Trophoblast cell (in vitro differentiated cells and primary cell): ENCODE data around the gene C12orf60.

Source experiments
- DNase-seq, 2 donors: peaks; one replicate each; pipeline ENCODE4 v3.0.0-alpha.2; 2016
- H2AFZ ChIP-seq: 2 replicates; pipeline ENCODE4 v1.6.1; 2013; ENCODE audit warnings: low read length, moderate library complexity, mild to moderate bottlenecking; ENCODE audit not compliant: insufficient read depth, poor library complexity
- H2AK5ac ChIP-seq: 2 replicates; pipeline ENCODE4 v1.6.1; 2013; ENCODE audit warnings: mild to moderate bottlenecking, low read length
- H2BK120ac ChIP-seq: 2 replicates; pipeline ENCODE4 v1.6.1; 2013; ENCODE audit warnings: low read length, mild to moderate bottlenecking, moderate library complexity; ENCODE audit not compliant: insufficient read depth, poor library complexity
- H2BK12ac ChIP-seq: 2 replicates; pipeline ENCODE4 v1.6.1; 2013; ENCODE audit warnings: mild to moderate bottlenecking, low read length, moderate library complexity
- H2BK5ac ChIP-seq: 2 replicates; pipeline ENCODE4 v1.6.1; 2013; ENCODE audit warnings: low read length, low read depth, moderate library complexity, mild to moderate bottlenecking; ENCODE audit not compliant: poor library complexity
- H3K14ac ChIP-seq: 2 replicates; pipeline ENCODE4 v1.6.1; 2013; ENCODE audit warnings: mild to moderate bottlenecking, low read length
- H3K18ac ChIP-seq: 2 replicates; pipeline ENCODE4 v1.6.1; 2013; ENCODE audit warnings: mild to moderate bottlenecking, low read length
- H3K23ac ChIP-seq: 2 replicates; pipeline ENCODE4 v1.6.1; 2013; ENCODE audit warnings: low read length
- H3K27ac ChIP-seq: 2 replicates; pipeline ENCODE4 v1.5.1; 2013; ENCODE audit warnings: low read depth, mild to moderate bottlenecking, inconsistent platforms, low read length, moderate library complexity
- H3K27me3 ChIP-seq: 2 replicates; pipeline ENCODE4 v1.6.1; 2013; ENCODE audit warnings: inconsistent platforms, mild to moderate bottlenecking, low read length, moderate library complexity; ENCODE audit not compliant: insufficient read depth
- H3K36me3 ChIP-seq, 2 experiments: 1 replicate in 1 of 2; 2 replicates in 1 of 2; pipeline ENCODE4 v1.6.1; 2013; ENCODE audit warnings: low read length in 2 of 2, mild to moderate bottlenecking in 2 of 2, moderate library complexity in 1 of 2; ENCODE audit not compliant: insufficient read depth in 2 of 2, control insufficient read depth in 1 of 2
- H3K4ac ChIP-seq: 2 replicates; pipeline ENCODE4 v1.6.1; 2013; ENCODE audit warnings: low read depth, mild to moderate bottlenecking, low read length, moderate library complexity
- H3K4me1 ChIP-seq, 2 experiments: 1 replicate in 1 of 2; 2 replicates in 1 of 2; pipeline ENCODE4 v1.6.1; 2013; ENCODE audit warnings: low read length in 2 of 2, mild to moderate bottlenecking in 2 of 2, moderate library complexity in 1 of 2; ENCODE audit not compliant: insufficient read depth in 2 of 2, control insufficient read depth in 1 of 2
- H3K4me2 ChIP-seq: 2 replicates; pipeline ENCODE4 v1.6.1; 2013; ENCODE audit warnings: inconsistent platforms, mild to moderate bottlenecking, low read length, moderate library complexity
- H3K4me3 ChIP-seq: 2 replicates; pipeline ENCODE4 v1.5.1; 2013; ENCODE audit warnings: mild to moderate bottlenecking, low read depth, low read length, inconsistent platforms
- H3K79me1 ChIP-seq: one replicate; pipeline ENCODE4 v1.6.1; 2013; ENCODE audit warnings: low read length
- H3K79me2 ChIP-seq: 2 replicates; pipeline ENCODE4 v1.6.1; 2013; ENCODE audit warnings: low read length, mild to moderate bottlenecking; ENCODE audit not compliant: control insufficient read depth, insufficient read depth, poor library complexity
- H3K9ac ChIP-seq: 2 replicates; pipeline ENCODE4 v1.6.1; 2013; ENCODE audit warnings: mild to moderate bottlenecking, low read length
- H3K9me3 ChIP-seq: 2 replicates; pipeline ENCODE4 v1.6.1; 2013; ENCODE audit warnings: low read depth, mild to moderate bottlenecking, control low read depth, inconsistent platforms, low read length; ENCODE audit not compliant: insufficient read depth
- H4K12ac ChIP-seq: 2 replicates; pipeline ENCODE4 v1.6.1; 2013; ENCODE audit warnings: low read depth, mild to moderate bottlenecking, low read length, moderate library complexity
- H4K8ac ChIP-seq: 2 replicates; pipeline ENCODE4 v1.6.1; 2013; ENCODE audit warnings: low read depth, mild to moderate bottlenecking, low read length, moderate library complexity
- H4K91ac ChIP-seq: one replicate; pipeline ENCODE4 v1.6.1; 2013; ENCODE audit warnings: low read depth, mild to moderate bottlenecking, low read length, moderate library complexity
- WGBS: extraction: QIAGEN DNeasy Blood & Tissue Kit; methylation state at CpG from one replicate; pipeline ENCODE4 v1.1.7; 2013; ENCODE audit warnings: missing lambda C conversion rate; ENCODE audit not compliant: insufficient read length, insufficient coverage; ENCODE audit errors: extremely low coverage; 5-methylcytosine and 5-hydroxymethylcytosine counted together

Gene C12orf60

DNA sequence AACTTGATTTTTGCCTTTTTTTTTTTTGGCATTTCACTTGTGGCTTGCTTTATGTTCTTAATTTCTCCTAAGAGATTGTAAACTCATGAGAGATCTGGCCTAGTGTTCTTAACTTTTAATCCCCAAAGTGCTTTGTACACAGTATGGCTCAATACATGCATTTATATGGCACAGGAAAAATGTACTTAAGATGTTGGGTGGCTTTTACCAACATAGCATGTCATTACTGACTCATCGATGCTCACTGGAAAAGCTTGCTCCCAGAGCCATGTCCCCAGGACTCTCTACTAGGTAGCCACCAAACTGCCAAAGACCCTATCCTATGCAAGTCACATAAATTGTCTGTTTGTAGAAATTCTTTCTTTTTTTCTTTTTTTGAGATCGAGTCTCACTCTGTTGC lies 23.6 kb downstream of the C12orf60 start:
- no CpG with 5 or more reads among the region's 2 CpGs for WGBS
- Histone ChIP-seq H4K12ac (no peak overlapping the region), H2BK5ac (no peak overlapping the region), H3K79me1 (no peaks in the 10 kb centered on the region), H3K27me3 (no peaks in the 10 kb centered on the region), H3K23ac (no peak overlapping the region), H3K79me2 (no peaks in the 10 kb centered on the region), H2BK120ac (no peak overlapping the region), H4K91ac (no peak overlapping the region), H2BK12ac (no peak overlapping the region), H3K9ac (no peak overlapping the region), H2AK5ac (no peak overlapping the region), H3K36me3 (peaks cover 0 to 2% of the 10 kb centered on the region in 2 experiments), H3K18ac (no peak overlapping the region), H3K9me3 (no peaks in the 10 kb centered on the region), H3K4me3 (no peak overlapping the region), H3K4me1 (no peaks in the 10 kb centered on the region), H3K4me2 (no peak overlapping the region), H3K14ac (no peak overlapping the region), H2AFZ (no peak overlapping the region), H3K27ac (no peak overlapping the region), H3K4ac (no peak overlapping the region), H4K8ac (no peak overlapping the region)
- DNase-seq: no peak

DNA sequence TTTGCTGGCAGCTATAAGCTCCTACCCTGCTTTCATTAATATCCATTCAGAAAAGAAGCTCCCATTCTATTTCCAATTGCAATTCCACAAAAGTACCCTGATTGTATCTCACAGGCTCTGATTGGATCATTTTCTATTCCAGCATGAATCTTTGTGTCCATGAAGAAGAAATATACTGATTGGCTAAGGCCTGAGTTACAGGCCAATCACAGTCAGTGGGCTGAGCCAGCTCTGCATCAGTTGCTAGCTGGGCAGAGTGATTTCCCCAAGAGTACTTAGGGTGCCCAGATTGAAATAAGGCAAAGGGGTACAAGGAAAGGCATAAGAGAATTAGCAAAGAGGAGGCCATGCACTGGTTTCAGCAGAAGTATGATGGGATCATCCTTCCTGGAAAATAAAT lies 25.4 kb downstream of the C12orf60 start:
- Histone ChIP-seq H3K9me3 (no peaks in the 10 kb centered on the region), H3K18ac (no peak overlapping the region), H2BK12ac (no peak overlapping the region), H2BK5ac (no peak overlapping the region), H3K27me3 (no peaks in the 10 kb centered on the region), H4K8ac (no peak overlapping the region), H3K27ac (no peak overlapping the region), H3K79me2 (no peaks in the 10 kb centered on the region), H3K4me3 (no peak overlapping the region), H4K12ac (no peak overlapping the region), H3K4ac (no peak overlapping the region), H3K36me3 (peaks cover 0 to 2% of the 10 kb centered on the region in 2 experiments), H2AK5ac (no peak overlapping the region), H3K14ac (no peak overlapping the region), H3K9ac (no peak overlapping the region), H2BK120ac (no peak overlapping the region), H3K4me2 (no peak overlapping the region), H3K23ac (no peak overlapping the region), H4K91ac (no peak overlapping the region), H2AFZ (no peak overlapping the region), H3K79me1 (no peaks in the 10 kb centered on the region), H3K4me1 (no peaks in the 10 kb centered on the region)
- DNase-seq: no peak

DNA sequence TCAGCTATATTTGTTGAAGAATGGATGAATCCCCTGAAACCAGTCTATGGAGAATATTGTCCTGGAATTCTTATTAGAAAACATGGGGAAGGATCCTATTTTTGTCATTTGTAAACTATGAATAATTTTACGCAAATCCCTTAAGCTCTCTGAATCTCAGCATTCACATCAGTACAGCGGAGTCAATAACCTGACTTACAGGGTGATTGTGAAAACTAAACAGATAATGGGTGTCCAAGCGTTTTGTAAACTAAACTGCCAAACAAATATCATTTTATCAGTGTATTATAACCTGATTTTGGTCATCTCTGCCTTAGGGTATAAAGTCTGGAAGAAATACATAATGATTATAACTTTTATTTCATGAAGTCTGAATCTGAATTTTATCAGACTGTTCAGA lies 29.9 kb downstream of the C12orf60 start:
- Histone ChIP-seq H3K23ac (no peak overlapping the region), H3K79me2 (no peaks in the 10 kb centered on the region), H3K9me3 (no peaks in the 10 kb centered on the region), H3K4me2 (no peak overlapping the region), H2BK5ac (no peak overlapping the region), H3K4me3 (no peak overlapping the region), H3K9ac (no peak overlapping the region), H3K18ac (no peak overlapping the region), H3K4me1 (peaks cover 5 to 6% of the 10 kb centered on the region in 2 experiments), H3K79me1 (peaks cover 14% of the 10 kb centered on the region), H2BK12ac (no peak overlapping the region), H3K36me3 (peaks cover 0 to 2% of the 10 kb centered on the region in 2 experiments), H3K27me3 (no peaks in the 10 kb centered on the region), H2BK120ac (no peak overlapping the region), H3K14ac (no peak overlapping the region), H2AFZ (no peak overlapping the region), H4K12ac (no peak overlapping the region), H2AK5ac (no peak overlapping the region), H4K8ac (no peak overlapping the region), H3K4ac (no peak overlapping the region), H3K27ac (no peak overlapping the region), H4K91ac (no peak overlapping the region)
- no peak for DNase-seq
- no CpG with 5 or more reads among the region's 3 CpGs for WGBS

DNA sequence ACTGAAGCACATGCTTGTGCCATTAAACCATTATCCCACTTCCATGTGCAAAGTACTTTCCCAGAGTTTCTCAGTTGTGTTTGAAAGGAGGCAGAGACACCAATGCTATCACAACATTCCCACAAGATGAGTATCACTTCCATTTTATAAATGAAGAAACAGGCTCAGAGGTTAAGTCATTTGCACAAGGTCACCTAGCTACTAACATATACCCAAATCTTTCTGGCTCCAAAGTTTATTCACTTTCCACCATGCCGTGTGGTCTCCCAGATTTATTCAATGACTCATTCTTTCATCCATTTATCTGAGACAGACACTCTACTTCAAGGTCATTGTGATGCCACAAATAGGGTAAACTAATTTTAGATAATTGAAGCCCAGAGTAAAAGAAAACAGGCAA lies 30.5 kb downstream of the C12orf60 start:
- H2AFZ ChIP-seq: no peak overlapping the region
- no peak overlapping the region for H2BK12ac ChIP-seq
- no peaks in the 10 kb centered on the region for H3K27me3 ChIP-seq
- no peak overlapping the region for H3K18ac ChIP-seq
- no peak overlapping the region for H3K4ac ChIP-seq
- H3K79me1 ChIP-seq: peaks cover 16% of the 10 kb centered on the region
- H2BK120ac ChIP-seq: no peak overlapping the region
- no peak overlapping the region for H2BK5ac ChIP-seq
- H2AK5ac ChIP-seq: no peak overlapping the region
- H3K27ac ChIP-seq: no peak overlapping the region
- no peak overlapping the region for H3K9ac ChIP-seq
- H3K23ac ChIP-seq: no peak overlapping the region
- no peak overlapping the region for H4K12ac ChIP-seq
- no peak for DNase-seq
- H3K9me3 ChIP-seq: no peaks in the 10 kb centered on the region
- H3K4me2 ChIP-seq: no peak overlapping the region
- WGBS: no CpG with 5 or more reads among the region's 1 CpG
- H3K4me1 ChIP-seq: peaks cover 5 to 6% of the 10 kb centered on the region in 2 experiments
- no peaks in the 10 kb centered on the region for H3K79me2 ChIP-seq
- no peak overlapping the region for H4K91ac ChIP-seq
- H3K14ac ChIP-seq: no peak overlapping the region
- no peak overlapping the region for H4K8ac ChIP-seq
- peaks cover 0 to under 1% of the 10 kb centered on the region in 2 experiments for H3K36me3 ChIP-seq
- no peak overlapping the region for H3K4me3 ChIP-seq
